ENCODE measurements around the gene KDM8. TPM values are rescaled to one million over a fixed set of nuclear protein-coding genes. Genes with fewer than 3 reads are reported as not detected.
"Not testable (repeated sequence)": the region's sequence is repeated elsewhere in the genome, so short reads cannot be mapped to it uniquely, and the experiment has no call there.

KDM8 gene
- total RNA-seq, 1 experiment from 2014 or later = 10.9 TPM

GRCh38 chr16:27259710-27260109 lies 56.4 kb downstream of the KDM8 start:
- Mint-ChIP-seq H3K36me3 (peaks cover 10% of the 10 kb centered on the region), H3K4me3 (no peak overlapping the region), H3K27me3 (ENCODE audit: low read depth) (no peaks in the 10 kb centered on the region), H3K4me1 (peaks cover 16% of the 10 kb centered on the region), H3K27ac (no peak overlapping the region), H3K9me3 (no peaks in the 10 kb centered on the region)
- DNase-seq (ENCODE audit: low spot score) (no peak), ATAC-seq (no peak)
- TF ChIP-seq ZNF671 (CRISPR knock-in tag; IDR thresholded peaks at IDR 0.05) (no peak), ZNF423 (CRISPR knock-in tag; IDR thresholded peaks at IDR 0.05) (no peak), NR1H2 (CRISPR knock-in tag; IDR thresholded peaks at IDR 0.05) (no peak), SOX15 (CRISPR knock-in tag; IDR thresholded peaks at IDR 0.05) (no peak), USF2 (CRISPR knock-in tag; IDR thresholded peaks at IDR 0.05) (no peak), HMGA2 (CRISPR knock-in tag; IDR thresholded peaks at IDR 0.05) (no peak), NR3C1 (CRISPR knock-in tag; conservative IDR thresholded peaks at IDR 0.05; ENCODE audit: low read depth) (no peak), ZNF532 (CRISPR knock-in tag; IDR thresholded peaks at IDR 0.05; ENCODE audit: borderline replicate concordance) (no peak), HMGXB4 (CRISPR knock-in tag; IDR thresholded peaks at IDR 0.05) (no peak), ESRRA (CRISPR knock-in tag; IDR thresholded peaks at IDR 0.05; ENCODE audit: borderline replicate concordance) (no peak), ZNF232 (CRISPR knock-in tag; IDR thresholded peaks at IDR 0.05) (no peak), FOXJ3 (CRISPR knock-in tag; IDR thresholded peaks at IDR 0.05; ENCODE audit: borderline replicate concordance) (no peak), NFE2L1 (CRISPR knock-in tag; IDR thresholded peaks at IDR 0.05) (no peak), ZMAT4 (CRISPR knock-in tag; IDR thresholded peaks at IDR 0.05) (no peak), CDX4 (CRISPR knock-in tag; IDR thresholded peaks at IDR 0.05; ENCODE audit: borderline replicate concordance) (no peak), ZBTB43 (CRISPR knock-in tag; IDR thresholded peaks at IDR 0.05) (no peak), CTCF (IDR thresholded peaks at IDR 0.05) (no peak)
- CTCF ChIA-PET = interaction anchor here (1.9 kb wide), 1 partner anchor 25 kb away, joined by 4 read pairs; no protein-coding TSS in a partner anchor
- POLR2A ChIA-PET = no interaction called here

GRCh38 chr16:27262904-27263423 lies 59.6 kb downstream of the KDM8 start:
- ATAC-seq = not testable (repeated sequence)

More at GRCh38 chr16:27262904-27263423, 59.6 kb downstream of the KDM8 start:
- H3K4me3 Mint-ChIP-seq; POLR2A ChIA-PET; DNase-seq (ENCODE audit: low spot score); H3K27ac Mint-ChIP-seq; H3K27me3 Mint-ChIP-seq (ENCODE audit: low read depth); H3K9me3 Mint-ChIP-seq; H3K36me3 Mint-ChIP-seq; CTCF ChIA-PET: not testable (repeated sequence)
- H3K4me1 Mint-ChIP-seq = peaks cover 19% of the 10 kb centered on the region
